ENCODE data around the gene PLOD2. TPM values are rescaled to one million over a fixed set of nuclear protein-coding genes. Genes with fewer than 3 reads are reported as not detected.

The PLOD2 gene
- total and polyA plus RNA-seq, 2 of the 8 experiments (the other 6 are each of a cell fraction or from before 2014, with no cell fraction given), result 4.0 to 28.7 TPM

DNA sequence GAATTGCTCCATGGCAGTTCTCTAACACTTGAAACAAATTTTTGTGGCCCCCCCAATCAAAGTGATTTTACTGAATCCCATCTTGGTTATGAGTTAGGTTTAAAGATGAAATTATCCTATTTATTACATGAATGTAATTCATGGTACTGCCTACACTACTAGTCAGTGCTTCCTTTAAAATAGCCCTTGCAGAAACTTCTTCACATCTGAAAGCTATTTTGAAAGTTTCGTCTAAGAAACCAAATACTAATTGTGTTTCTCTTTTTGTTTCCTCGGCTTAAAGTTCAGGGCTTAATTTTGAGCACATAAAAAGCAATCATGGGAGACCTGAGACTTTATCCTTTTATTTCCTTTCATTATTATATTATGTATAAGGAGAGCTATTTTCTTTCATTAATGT, 72.1 kb downstream of the PLOD2 start:
- Histone ChIP-seq H3K4me1 (replicated peaks in 1 of 4; ENCODE audit: control insufficient read depth in 3 of 4, insufficient read depth in 4 of 4, low read length in 3 of 4) (no peaks in the 10 kb centered on the region), H3K4me2 (ENCODE audit: insufficient read depth in 1 of 2, low read depth in 2 of 2, low read length in 2 of 2) (no peak overlapping the region), H4K20me1 (replicated peaks in 1 of 2; ENCODE audit: control insufficient read depth in 1 of 2, insufficient read depth in 2 of 2, low read length in 2 of 2) (no peaks in the 10 kb centered on the region), H2BK120ac (replicated peaks; ENCODE audit: low read depth, low read length) (no peak overlapping the region), H2BK5ac (ENCODE audit: low read depth, low read length) (no peak overlapping the region), H3K18ac (ENCODE audit: extremely low read depth, low read length) (no peak overlapping the region), H3K14ac (ENCODE audit: insufficient read length) (no peak overlapping the region), H3K4me3 (ENCODE audit: extremely low read depth in 1 of 4, insufficient read depth in 2 of 4, low read depth in 3 of 4, low read length in 4 of 4) (no peak overlapping the region), H3K27me3 (replicated peaks in 1 of 4; ENCODE audit: control insufficient read depth in 3 of 4, extremely low read depth in 1 of 4, insufficient read depth in 3 of 4, low read length in 3 of 4) (no peaks in the 10 kb centered on the region), H3K79me2 (ENCODE audit: control insufficient read depth in 1 of 2, insufficient read depth in 2 of 2, low read length in 2 of 2) (no peaks in the 10 kb centered on the region), H3K9ac (replicated peaks in 1 of 4; ENCODE audit: extremely low read depth in 1 of 4, low read depth in 3 of 4, low read length in 3 of 4) (no peak overlapping the region), H3K27ac (ENCODE audit: low read depth, low read length) (no peak overlapping the region), H2AK5ac (ENCODE audit: low read depth, low read length) (no peak overlapping the region), H3K36me3 (ENCODE audit: control insufficient read depth in 2 of 4, insufficient read depth in 4 of 4, low read length in 3 of 4) (no peaks in the 10 kb centered on the region), H2BK15ac (ENCODE audit: low read length) (no peak overlapping the region), H3K56ac (replicated peaks; ENCODE audit: insufficient read length, low read depth, low read length) (no peak overlapping the region), H3K4ac (replicated peaks; ENCODE audit: insufficient read length, low read depth, low read length) (no peak overlapping the region), H4K8ac (ENCODE audit: extremely low read depth, insufficient read depth, low read length) (no peak overlapping the region), H4K91ac (replicated peaks; ENCODE audit: insufficient read length, low read length) (no peak overlapping the region), H3K9me3 (ENCODE audit: insufficient read depth in 2 of 2, low read depth in 1 of 2, low read length in 1 of 2) (no peaks in the 10 kb centered on the region), H3K23ac (ENCODE audit: insufficient read length) (no peak overlapping the region), H4K5ac (ENCODE audit: insufficient read length, low read depth, low read length) (no peak overlapping the region), H3K23me2 (ENCODE audit: low read depth, low read length) (no peaks in the 10 kb centered on the region), H2AFZ (ENCODE audit: low read length) (no peak overlapping the region), H2BK12ac (ENCODE audit: low read depth, low read length) (no peak overlapping the region), H2BK20ac (ENCODE audit: low read length) (no peak overlapping the region), H3K79me1 (ENCODE audit: low read depth, low read length) (no peaks in the 10 kb centered on the region)
- ChIA-PET CTCF (ENCODE audit: partially characterized antibody) (no interaction called here), POLR2A (ENCODE audit: partially characterized antibody) (no interaction called here)
- FAIRE-seq, result no peak
- 97% methylated on average over 2 of the region's 2 CpGs; no CpG with 5 or more reads in 1 of the 2 experiments for WGBS, 2 experiments (ENCODE audit: extremely low coverage in 1 of 2, insufficient coverage in 1 of 2, insufficient read length in 1 of 2, insufficient replicate concordance in 2 of 2, low coverage in 1 of 2, low lambda C conversion rate in 2 of 2, missing lambda C conversion rate in 1 of 2)
- DNase-seq (ENCODE audit: low read depth in 1 of 2, low spot score in 2 of 2), result no peak
- TF ChIP-seq SRF (IDR thresholded peaks at IDR 0.05; ENCODE audit: low read depth, low read length), result no peak
- TF ChIP-seq TAF7 (optimal IDR thresholded peaks at IDR 0.05; ENCODE audit: borderline replicate concordance, low read depth, low read length), result no peak
- TF ChIP-seq EZH2 (IDR thresholded peaks at IDR 0.05; ENCODE audit: low read depth, low read length, severe bottlenecking), result no peak
- no peak for TF ChIP-seq HDAC2 (IDR thresholded peaks at IDR 0.05; ENCODE audit: borderline replicate concordance in 1 of 2, low read depth in 2 of 2, low read length in 2 of 2)
- no peak for TF ChIP-seq GTF2F1 (IDR thresholded peaks at IDR 0.05; ENCODE audit: borderline replicate concordance, low read depth, low read length)
- TF ChIP-seq EGR1 (IDR thresholded peaks at IDR 0.05; ENCODE audit: borderline replicate concordance, low read depth, low read length), result no peak
- no peak for TF ChIP-seq KDM4A (IDR thresholded peaks at IDR 0.05; ENCODE audit: low read depth, low read length, severe bottlenecking)
- no peak for TF ChIP-seq FOSL1 (IDR thresholded peaks at IDR 0.05; ENCODE audit: insufficient read depth, low read depth, low read length)
- no peak for TF ChIP-seq CHD1 (IDR thresholded peaks at IDR 0.05; ENCODE audit: low read depth, low read length)
- no peak for TF ChIP-seq SIRT6 (IDR thresholded peaks at IDR 0.05; ENCODE audit: low read length)
- TF ChIP-seq, protein P1, sequence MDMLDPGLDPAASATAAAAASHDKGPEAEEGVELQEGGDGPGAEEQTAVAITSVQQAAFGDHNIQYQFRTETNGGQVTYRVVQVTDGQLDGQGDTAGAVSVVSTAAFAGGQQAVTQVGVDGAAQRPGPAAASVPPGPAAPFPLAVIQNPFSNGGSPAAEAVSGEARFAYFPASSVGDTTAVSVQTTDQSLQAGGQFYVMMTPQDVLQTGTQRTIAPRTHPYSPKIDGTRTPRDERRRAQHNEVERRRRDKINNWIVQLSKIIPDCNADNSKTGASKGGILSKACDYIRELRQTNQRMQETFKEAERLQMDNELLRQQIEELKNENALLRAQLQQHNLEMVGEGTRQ (IDR thresholded peaks at IDR 0.05; ENCODE audit: low read length), result no peak
- TF ChIP-seq CTBP2 (IDR thresholded peaks at IDR 0.05; ENCODE audit: borderline replicate concordance, insufficient read depth, insufficient read length, low read length), result no peak
- TF ChIP-seq KDM1A (IDR thresholded peaks at IDR 0.05; ENCODE audit: borderline replicate concordance, low read length), result no peak

Data from H1 (cell line).